ENCODE measurements around the gene HDAC9.

HDAC9 gene

GRCh38 chr7:18756378-18757050 is 261.0 kb downstream of the HDAC9 start:
- no peak overlapping the region for H3K27ac ChIP-seq
- TF ChIP-seq ZFX (IDR thresholded peaks at IDR 0.05; ENCODE audit: borderline replicate concordance) (no peak), CTCF (IDR thresholded peaks at IDR 0.05) (no peak)

GRCh38 chr7:18760046-18760445 is 264.5 kb downstream of the HDAC9 start:
- H3K27ac ChIP-seq, result no peak overlapping the region
- TF ChIP-seq CTCF (IDR thresholded peaks at IDR 0.05), result no peak
- no peak for TF ChIP-seq ZFX (IDR thresholded peaks at IDR 0.05; ENCODE audit: borderline replicate concordance)

- no peak for TF ChIP-seq ZFX (IDR thresholded peaks at IDR 0.05; ENCODE audit: borderline replicate concordance)
- TF ChIP-seq CTCF (IDR thresholded peaks at IDR 0.05), result no peak
- no peak overlapping the region for H3K27ac ChIP-seq
These were observed 265.3 kb downstream of the HDAC9 start for GRCh38 chr7:18760631-18761445.

- TF ChIP-seq ZFX (IDR thresholded peaks at IDR 0.05; ENCODE audit: borderline replicate concordance) (no peak), CTCF (IDR thresholded peaks at IDR 0.05) (no peak)
- no peak overlapping the region for H3K27ac ChIP-seq
These were observed 266.6 kb downstream of the HDAC9 start for GRCh38 chr7:18762189-18762588.

GRCh38 chr7:18768256-18768655 is 272.7 kb downstream of the HDAC9 start:
- no peak overlapping the region for H3K27ac ChIP-seq
- TF ChIP-seq CTCF (IDR thresholded peaks at IDR 0.05) (no peak), ZFX (IDR thresholded peaks at IDR 0.05; ENCODE audit: borderline replicate concordance) (no peak)

GRCh38 chr7:18770154-18770811 is 274.7 kb downstream of the HDAC9 start:
- TF ChIP-seq CTCF (IDR thresholded peaks at IDR 0.05), result no peak
- no peak for TF ChIP-seq ZFX (IDR thresholded peaks at IDR 0.05; ENCODE audit: borderline replicate concordance)
- no peak overlapping the region for H3K27ac ChIP-seq

Measured in 22Rv1 (cell line).